GM19193 (cell line): ENCODE data around the gene C19orf12.

ENCODE experiments used
- POLR2A ChIP-seq: IDR thresholded peaks from 4 replicates; pipeline ENCODE4 v1.6.1; 2011; ENCODE audit not compliant: insufficient read depth, insufficient read length; ENCODE audit errors: extremely low read depth

Gene C19orf12

DNA sequence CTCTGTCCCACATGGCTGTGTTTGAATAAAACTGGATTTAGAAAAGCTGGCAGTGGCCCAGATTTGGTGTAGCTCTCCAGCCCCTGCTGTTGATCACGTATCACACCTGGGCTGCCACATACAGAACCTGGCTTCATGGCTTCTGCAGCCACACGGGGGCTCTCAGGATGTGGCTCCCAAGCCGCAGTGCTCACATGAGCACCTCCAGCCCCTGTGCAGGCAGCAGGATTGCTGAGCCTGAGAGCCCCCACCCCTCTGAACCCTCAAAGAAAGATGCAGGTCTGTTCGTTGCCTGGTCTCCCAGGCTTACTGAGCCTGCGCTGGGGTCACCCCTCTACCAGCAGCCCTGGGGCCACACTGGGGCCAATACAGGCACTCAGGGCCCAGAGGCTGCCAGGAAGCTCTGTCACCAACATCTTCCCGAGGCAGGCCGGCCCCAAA is 47.1 kb downstream of the C19orf12 start:
- TF ChIP-seq POLR2A, result no peak

DNA sequence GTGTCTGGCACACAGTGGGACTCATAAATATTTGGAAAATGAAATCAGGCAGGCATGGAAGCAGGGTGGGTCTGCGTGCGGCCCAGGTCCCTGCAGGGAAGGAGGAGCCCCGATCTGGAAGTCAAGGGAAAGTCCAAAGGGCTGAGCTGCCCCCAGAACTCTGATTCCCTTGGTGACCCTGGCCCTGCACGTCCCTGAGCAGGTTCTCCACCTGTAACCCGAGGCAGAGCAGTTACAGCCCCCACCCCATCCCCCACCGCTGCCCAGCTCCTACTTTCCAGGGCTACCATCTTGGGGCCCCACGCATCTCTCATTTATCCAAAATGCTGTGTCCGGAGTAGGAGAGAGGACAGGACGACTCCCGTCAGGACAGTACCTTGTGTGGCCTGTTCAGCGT is 47.7 kb downstream of the C19orf12 start:
- no peak for TF ChIP-seq POLR2A

GRCh38 chr19:29666578-29667386 is 48.3 kb downstream of the C19orf12 start:
- no peak for TF ChIP-seq POLR2A

- TF ChIP-seq POLR2A, result no peak
Measured at GRCh38 chr19:29665826-29666577, 49.1 kb downstream of the C19orf12 start.

DNA sequence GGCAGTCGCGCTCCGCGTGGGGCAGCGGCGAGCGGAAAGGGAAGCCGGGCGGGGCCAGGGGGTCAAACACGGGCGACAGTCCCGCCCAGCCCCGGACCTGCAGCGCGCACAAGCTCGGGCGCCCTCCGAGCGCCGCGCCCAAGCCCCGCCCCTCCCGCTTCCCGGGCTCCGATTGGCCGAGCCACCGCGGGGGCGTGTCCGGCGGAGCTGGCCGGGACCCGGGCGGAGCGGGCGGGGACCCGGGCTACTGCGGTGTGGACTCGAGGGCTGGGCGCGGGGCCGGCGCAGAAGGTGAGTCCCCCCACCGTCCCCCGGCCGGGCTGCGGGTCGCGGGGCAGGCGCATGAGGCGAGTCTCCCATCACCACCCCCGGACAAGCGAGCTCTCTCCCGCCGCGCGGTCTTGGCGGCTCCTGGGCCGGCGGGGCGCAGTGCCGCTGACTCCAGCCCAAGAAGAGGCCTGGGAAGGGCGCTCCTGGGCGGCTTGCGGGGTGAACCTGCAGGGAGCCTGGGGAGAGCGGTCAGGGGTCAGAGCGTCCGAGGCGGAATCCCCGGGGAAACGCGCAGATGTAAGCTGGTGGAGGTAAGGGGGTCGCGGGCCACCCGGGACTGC is 49.7 kb downstream of the C19orf12 start, which contains the start of gene PLEKHF1:
Gene PLEKHF1 (plus strand): TSS at position 247 of the 611 bp plus-strand sequence. CDS start 8,379 bp downstream, outside the sequence.
- TF ChIP-seq POLR2A, result peak; percentile 48

- peak; percentile 41 for TF ChIP-seq POLR2A
Measured at GRCh38 chr19:29664753-29665214, 50.3 kb downstream of the C19orf12 start.

DNA sequence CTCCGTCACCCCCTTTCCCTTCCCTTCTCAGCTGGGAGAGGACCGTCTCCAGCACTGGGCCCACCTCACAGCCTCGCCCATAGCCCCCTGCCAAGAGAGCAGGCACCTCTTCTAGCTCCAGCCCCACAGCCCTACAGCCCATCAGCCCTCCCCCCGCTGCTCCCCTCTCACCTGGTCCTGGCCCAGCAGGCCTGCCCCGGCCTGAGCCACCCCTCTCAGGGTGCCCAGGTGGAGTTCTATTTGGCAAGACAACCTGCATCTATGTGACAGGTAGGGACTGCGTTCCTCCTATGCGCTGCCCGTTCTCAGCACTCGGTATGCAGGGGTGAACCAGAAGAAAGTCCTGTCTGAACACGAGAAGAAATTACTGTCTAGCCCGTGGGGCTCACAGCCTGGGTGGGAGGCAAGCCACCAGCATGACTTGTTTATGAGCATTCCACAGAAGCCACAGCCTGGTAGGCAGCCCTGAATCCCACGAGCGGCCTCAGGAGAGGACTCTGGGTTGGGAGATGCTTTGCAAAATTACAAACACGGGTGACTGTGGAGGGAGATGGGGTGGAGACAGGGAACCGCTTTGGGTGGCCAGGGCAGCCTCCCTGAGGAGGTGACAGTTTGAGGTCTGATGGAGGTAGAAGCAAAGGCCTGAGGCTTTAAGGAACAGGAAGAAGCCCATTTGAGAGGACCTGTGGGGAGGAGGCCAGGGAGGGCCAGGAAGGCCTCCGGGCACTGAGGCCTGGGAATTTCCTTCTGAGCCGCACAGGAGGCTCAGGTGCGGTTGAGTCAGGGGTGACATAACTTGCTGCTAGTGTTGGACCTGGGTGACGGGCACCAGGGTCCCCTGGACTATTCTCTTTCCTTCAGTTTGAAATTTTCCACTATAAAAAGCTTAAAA is 51.0 kb downstream of the C19orf12 start:
- no peak for TF ChIP-seq POLR2A

- TF ChIP-seq POLR2A, result no peak
Measured at GRCh38 chr19:29662604-29663404, 52.3 kb downstream of the C19orf12 start.

DNA sequence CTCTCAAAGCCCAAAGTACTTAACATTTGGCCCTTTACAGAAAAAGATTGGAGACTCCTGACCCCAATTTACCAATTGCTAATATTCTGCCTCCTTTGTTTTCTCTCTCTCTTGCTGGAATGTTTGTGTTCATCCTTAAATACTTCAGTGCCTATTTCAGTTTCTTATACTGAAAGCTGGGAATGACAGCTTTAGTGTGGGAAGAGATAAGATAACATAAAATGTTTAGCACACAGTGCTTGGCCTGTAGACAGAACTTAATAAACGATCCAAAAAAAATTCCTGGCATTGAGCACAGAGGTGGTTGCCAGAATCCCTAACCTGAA is 52.8 kb downstream of the C19orf12 start:
- no peak for TF ChIP-seq POLR2A

DNA sequence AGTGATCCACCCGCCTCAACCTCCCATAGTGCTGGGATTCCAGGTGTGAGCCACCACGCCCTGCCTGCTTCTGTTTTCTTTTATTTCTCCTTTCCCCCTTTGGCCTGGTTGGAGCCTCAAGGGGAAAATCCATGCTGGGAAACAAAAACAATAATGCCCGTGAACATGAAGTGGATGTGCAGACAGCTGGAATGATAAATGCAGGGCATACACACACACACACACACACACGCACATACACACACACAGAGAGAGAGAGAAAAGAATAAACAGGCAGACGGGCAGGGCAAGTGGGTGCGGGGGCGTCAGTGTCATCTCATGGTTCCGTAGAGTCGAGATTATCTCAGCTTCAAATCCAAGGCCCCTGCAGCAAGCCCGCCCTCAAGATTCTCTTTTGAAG is 54.2 kb downstream of the C19orf12 start:
- TF ChIP-seq POLR2A, result no peak

GRCh38 chr19:29658221-29658991 is 56.7 kb downstream of the C19orf12 start:
- no peak for TF ChIP-seq POLR2A

DNA sequence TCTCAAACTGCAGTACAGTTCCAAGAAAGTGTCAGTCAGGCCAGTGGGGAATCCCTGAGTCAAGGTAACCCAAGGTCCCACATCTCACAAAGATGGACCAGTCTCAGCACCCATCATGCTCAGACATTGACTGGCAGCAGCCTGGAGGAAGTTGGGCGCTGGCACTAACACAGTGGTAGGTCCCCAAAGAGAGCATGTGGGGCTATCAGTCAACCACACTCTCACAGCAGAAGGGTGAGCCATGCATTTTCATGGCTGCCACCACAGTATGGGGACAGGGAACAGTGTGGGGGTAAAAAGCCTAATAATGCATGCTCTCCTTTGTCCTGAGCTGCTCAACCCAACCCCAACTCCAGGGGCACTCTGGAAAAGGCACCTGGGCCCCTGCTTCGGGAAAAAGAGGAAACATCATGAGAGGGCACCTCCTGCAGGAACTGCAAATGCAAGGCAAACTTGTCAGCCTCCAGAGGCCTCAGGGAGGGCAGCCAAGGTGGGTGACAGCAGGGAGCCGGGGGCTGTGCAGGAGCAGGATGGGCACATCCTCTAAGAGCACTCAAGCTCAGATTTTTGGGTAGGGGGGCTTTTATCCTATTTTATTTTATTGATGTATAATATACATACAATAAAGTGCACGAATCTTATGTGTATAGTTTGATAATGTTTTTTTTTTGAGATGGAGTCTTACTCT is 59.3 kb downstream of the C19orf12 start:
- no peak for TF ChIP-seq POLR2A
